TTC549 (cell line): ENCODE results near the gene HYLS1.

Experiments used
- FAIRE-seq: peaks from 2 replicates; lab custom pipeline; 2012; peaks lifted over from hg19 to GRCh38; lab: Jason Lieb, UNC

The HYLS1 gene

GRCh38 chr11:125950178-125950490 is 62.7 kb downstream of the HYLS1 start:
- FAIRE-seq, result no peak
